HUDEP-2 (cell line): Measurements from ENCODE around the gene OSTN.

Experiments used
- DNase-seq, 76 experiments: peaks; one replicate each; lab custom pipeline; 2025; ENCODE audit not compliant: unreplicated experiment in 76 of 76; lab: John Stamatoyannopoulos, UW

The OSTN gene

GRCh38 chr3:191303596-191303995 is 104.6 kb downstream of the OSTN start:
- DNase-seq: no peak

DNA sequence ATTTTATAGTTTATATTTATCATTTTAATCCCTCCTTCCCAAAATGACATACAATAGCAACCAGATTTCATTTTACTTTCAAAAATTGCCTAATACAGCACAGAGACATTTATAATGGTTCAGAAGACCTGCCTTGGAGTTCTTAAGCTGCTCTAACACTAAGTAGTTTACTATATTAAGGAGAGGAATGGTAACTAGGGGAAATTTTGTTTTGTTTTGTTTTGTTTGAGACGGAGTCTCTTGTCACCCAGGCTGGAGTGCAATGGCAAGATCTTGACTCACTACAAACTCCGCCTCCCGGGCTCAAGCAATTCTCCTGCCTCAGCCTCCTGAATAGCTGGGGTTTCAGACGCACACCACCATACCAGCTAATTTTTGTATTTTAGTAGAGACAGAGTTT is 107.4 kb downstream of the OSTN start:
- no peak for DNase-seq

GRCh38 chr3:191307341-191307740 is 108.3 kb downstream of the OSTN start:
- DNase-seq: no peak

DNA sequence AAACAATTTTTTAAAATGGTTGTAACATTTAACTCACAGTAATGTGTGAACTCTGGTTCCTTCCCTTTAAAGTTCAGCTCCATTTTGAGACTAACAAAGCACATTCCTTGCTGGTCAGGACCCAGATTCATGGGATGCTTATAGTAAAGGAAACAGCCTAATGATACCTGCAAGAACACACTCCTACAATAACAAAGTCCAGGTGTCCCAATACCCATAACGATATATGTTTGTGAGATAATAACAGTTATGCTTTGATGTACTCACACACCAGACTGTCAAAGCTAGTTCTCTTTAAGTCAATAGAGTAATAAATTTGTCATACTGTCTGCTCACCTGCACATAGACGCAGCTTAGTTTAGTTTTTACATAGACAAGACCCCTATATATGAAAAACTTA is 114.3 kb downstream of the OSTN start:
- no peak for DNase-seq

DNA sequence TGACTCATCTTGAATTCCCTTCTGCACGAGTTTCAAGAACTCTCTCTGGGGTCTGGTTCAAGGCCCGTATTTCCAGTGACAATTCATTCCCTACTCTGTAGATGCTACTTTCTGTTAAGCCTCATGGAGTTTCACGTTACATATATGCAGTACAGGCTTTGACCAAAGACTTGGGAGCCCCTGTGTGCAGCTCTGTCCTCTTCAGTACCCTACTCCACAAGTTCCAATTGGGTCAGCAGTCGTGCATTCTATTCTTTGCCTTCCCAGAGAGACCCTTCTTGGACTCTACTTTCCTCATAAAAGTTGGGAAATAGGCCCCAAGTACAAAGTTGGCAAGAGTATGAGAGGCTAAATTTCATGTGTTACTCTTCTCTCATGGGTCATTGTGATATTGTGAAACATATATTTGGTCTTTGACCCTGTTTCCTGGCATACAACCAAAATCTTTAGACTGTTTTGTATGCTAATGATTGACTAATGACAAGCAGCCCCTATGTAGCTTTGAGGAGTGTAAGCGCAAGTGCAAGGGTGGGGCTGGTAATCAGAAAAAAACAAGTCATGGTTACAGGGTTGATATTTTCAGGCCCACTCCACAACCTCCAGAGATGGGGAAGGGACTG is 115.2 kb downstream of the OSTN start:
- DNase-seq: no peak
